ENCODE data around the gene SPHK1.

GRCh38 chr17:76337413-76337777, 47.0 kb upstream of the SPHK1 start:
- TF ChIP-seq CTCF (IDR thresholded peaks at IDR 0.05) = no peak
- TF ChIP-seq SIN3A (IDR thresholded peaks at IDR 0.05; ENCODE audit: borderline replicate concordance, low read depth, low read length) = no peak
- no peak for TF ChIP-seq REST (IDR thresholded peaks at IDR 0.05; ENCODE audit: low read depth, low read length)
- no peak for TF ChIP-seq TAF1 (IDR thresholded peaks at IDR 0.05; ENCODE audit: borderline replicate concordance, low read depth, low read length)
- TF ChIP-seq EZH2phosphoT487 (IDR thresholded peaks at IDR 0.05; ENCODE audit: borderline replicate concordance, low read depth) = no peak
- no peak for TF ChIP-seq EP300 (IDR thresholded peaks at IDR 0.05; ENCODE audit: borderline replicate concordance in 1 of 2, low read depth in 1 of 2, low read length in 1 of 2)
- TF ChIP-seq RXRA (IDR thresholded peaks at IDR 0.05; ENCODE audit: borderline replicate concordance, low read depth) = no peak
- TF ChIP-seq JUND (IDR thresholded peaks at IDR 0.05) = no peak
- TF ChIP-seq RAD21 (IDR thresholded peaks at IDR 0.05; ENCODE audit: low read length) = no peak
